ENCODE results near the gene SND1.

GRCh38 chr7:127943541-127944521 is 291.8 kb downstream of the SND1 start:
- TF ChIP-seq EZH2 (IDR thresholded peaks at IDR 0.05; ENCODE audit: borderline replicate concordance, low read length): no peak
- TF ChIP-seq CTCF (IDR thresholded peaks at IDR 0.05; ENCODE audit: low read length): no peak

Data from OCI-LY1 (cell line).